NCI-H2081 treated with DMSO at 0.1 percent for 48 hours (cell line): ENCODE data around the gene KPNA3.

Source experiments
- DNase-seq: peaks from one replicate; lab custom pipeline; 2025; lab: John Stamatoyannopoulos, UW

Gene KPNA3

GRCh38 chr13:49678191-49678914 lies 114.1 kb downstream of the KPNA3 start:
- no peak for DNase-seq

DNA sequence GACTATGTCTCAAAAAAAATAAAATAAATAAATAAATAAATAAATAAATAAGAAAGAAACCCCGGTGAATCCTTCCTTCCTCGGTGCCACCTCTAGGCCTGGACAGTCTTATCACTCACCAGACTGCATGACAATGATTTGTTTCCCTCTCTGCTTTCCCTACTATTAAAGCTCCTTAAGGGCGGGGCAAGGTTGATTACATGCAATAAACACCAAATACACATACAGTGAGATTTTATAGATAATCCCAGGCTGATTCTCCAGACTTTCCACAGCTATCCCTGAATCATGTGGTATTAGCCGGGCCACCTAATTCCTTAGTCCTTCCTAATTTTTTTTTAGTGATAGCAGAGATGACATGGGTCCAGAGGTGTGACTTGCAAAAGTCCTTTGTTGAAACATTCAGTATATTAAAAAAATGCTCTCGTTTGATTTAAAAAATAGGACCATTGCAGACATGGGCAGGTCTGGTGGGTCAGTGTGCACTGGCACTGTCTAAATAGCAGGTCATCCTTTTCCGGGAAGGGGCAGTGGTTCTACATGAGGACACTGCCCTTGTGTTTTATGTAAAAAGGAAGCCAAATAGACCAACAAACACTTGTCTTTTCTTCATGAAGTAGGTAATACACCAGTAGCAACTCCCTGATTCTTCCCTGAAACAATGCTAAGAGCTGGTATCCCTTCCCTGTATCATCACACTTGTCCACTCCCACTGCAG lies 115.7 kb downstream of the KPNA3 start:
- DNase-seq, result no peak

DNA sequence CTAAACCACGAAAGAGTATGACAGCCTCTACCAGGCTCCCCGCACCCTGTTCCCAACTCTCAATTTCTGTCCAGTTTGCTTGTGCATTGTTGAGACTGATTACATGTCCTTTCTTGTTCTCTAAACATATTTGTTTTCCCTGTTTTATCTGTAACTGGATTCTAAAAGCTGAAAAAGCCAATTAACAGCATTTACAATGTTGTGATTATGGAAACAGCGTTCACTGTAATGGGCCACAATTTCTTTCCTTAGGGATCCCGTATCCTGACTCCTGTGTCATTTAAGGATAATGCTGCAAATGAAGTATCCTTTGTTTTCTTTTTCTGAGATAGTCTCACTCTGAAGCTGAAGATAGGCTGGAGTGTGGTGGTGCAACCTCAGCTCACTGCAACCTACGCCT lies 121.7 kb downstream of the KPNA3 start:
- DNase-seq, result no peak

DNA sequence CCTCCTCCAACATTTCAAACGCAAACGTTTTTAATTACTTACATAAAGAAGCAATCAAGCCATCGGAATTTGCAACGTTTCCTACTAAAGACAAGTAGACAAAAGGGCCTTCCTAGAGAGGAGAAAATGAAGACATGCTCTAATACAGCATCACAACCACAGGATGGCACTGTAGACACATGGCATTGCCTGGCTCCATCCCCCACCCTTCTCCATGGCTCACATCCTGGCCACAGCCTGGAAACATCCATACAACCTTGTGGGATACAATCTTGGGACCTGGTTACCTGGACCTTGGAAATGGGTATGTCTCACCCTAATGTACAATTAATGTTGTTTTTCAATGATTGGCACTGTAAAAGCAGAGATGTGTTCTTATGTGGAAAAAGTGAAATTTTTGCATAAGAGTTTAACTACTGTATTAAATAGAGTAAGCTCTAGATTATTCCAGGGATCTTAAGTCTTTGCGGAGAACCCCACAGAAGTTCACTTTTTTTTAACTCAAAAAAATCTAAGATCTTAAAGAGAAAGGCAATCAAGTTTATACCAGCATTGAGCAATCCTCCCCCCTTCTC lies 122.7 kb downstream of the KPNA3 start:
- DNase-seq, result no peak

GRCh38 chr13:49667773-49668172 lies 124.7 kb downstream of the KPNA3 start:
- DNase-seq, result no peak

DNA sequence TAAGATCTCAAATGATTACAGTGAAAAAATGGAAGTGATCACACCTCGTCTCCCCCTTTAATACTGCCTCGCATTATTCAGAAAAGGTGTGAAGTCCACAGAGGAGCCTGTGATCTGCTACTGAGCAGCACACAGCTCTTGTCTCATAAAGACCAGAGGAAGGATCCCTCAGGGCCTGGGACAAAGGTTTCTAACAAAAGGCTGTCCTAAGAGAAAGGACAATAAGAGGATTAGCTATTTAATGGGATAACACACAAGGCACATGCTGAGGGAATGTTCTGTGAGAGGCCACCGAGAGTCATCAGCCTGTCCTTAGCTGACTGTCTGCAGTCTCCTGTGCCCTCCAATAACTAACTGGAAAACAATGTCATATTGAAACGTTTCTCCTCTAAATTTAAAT lies 127.9 kb downstream of the KPNA3 start:
- DNase-seq, result no peak

- no peak for DNase-seq
Observed at GRCh38 chr13:49657241-49657641, 135.2 kb downstream of the KPNA3 start.

DNA sequence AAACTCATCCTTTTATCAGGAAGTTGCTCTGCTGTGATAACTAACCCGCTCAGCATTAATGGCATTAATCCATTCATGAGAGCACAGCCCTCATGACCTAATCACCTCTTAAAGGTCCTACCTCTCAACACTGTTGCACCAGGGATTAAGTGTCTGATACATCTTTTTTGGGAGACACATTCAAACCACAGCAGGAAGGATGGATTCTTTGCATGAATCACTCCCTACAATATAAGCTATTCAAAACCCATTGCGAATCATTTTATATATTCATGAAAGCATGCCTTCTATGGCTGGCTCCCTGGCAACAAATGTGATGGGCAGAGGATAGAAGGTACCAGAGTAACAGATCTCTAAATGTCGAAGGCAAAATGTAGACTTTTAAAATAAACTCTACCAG lies 136.6 kb downstream of the KPNA3 start:
- no peak for DNase-seq

DNA sequence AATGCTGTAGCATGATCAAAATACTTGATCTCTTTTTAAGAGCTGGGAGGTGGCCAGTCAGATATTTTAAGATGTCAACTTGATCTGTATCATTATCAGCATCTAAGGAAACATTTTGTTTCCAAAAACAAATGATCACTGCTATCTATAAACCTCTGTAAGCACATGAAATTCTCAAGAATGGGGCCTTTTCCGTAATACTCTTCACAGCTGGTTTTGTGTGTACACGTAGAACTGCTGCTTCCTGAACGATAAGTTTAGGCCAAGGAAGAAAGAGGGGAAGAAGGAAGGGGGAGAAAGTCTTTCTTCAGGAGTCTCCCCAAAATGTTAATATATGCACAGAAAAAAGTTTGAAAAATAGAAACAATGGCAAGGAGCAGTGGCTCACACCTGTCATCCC lies 138.5 kb downstream of the KPNA3 start:
- no peak for DNase-seq

DNA sequence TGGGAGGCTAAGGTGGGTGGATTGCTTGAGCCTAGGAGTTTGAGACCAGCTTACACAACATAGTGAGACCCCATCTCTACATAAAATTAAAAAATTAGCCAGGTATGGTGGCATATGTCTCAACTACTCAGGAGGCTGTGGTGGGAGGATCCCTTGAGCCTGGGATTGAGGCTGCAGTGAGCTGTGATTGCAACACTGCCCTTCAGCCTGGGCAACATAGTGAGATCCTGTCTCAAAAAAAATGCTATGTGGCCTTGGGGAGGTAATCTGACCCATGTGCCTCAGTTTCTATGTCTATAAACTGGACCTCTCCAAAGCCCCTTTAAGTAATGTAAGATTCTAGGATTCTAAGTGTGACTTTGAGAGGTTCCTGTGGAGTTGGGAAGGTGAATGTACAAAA lies 139.0 kb downstream of the KPNA3 start:
- DNase-seq, result no peak

DNA sequence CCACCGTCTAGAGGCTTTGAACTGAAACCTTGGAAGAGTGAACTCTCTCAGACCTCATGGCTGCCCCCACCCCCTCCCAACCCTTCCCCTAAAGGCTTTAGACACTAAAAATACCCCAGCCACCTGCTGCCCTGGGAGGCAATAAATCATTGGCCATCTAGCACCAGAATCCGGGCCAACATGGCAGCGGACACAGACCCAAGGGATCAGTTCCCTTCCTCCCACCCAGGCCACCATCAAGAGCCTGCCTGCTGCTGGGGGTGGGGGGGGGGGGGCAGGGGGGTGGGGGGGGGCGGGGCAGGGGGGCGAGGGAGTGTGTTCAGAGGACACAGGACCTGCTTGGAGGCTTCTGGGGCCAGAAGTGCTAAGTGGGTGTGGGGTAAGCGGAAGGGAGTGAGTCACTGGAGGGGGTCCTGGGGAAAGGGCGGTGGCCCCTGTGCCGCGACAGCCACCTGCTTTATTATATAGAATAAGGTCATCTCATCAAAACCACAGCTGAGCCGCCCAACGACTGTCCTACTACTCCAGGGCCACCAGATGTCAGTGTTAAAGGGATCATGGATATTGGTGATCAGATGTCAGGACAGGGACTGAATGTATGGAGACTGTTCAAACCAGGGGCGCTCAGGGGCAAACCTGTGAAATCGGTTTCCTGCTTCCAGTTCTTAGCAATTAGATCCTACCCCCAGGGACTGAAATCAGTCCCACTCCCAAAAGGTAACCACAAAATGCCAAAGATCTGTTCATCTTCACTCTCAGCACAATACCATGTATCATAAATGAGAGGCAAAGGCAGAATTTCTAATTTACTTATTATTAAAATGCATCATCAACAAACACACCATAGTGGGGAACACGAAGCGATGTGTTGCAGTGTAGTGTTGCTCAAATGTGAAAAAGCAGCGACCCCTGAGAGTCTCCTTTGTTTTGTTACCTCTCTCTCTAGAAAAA lies 139.9 kb downstream of the KPNA3 start:
- no peak for DNase-seq

DNA sequence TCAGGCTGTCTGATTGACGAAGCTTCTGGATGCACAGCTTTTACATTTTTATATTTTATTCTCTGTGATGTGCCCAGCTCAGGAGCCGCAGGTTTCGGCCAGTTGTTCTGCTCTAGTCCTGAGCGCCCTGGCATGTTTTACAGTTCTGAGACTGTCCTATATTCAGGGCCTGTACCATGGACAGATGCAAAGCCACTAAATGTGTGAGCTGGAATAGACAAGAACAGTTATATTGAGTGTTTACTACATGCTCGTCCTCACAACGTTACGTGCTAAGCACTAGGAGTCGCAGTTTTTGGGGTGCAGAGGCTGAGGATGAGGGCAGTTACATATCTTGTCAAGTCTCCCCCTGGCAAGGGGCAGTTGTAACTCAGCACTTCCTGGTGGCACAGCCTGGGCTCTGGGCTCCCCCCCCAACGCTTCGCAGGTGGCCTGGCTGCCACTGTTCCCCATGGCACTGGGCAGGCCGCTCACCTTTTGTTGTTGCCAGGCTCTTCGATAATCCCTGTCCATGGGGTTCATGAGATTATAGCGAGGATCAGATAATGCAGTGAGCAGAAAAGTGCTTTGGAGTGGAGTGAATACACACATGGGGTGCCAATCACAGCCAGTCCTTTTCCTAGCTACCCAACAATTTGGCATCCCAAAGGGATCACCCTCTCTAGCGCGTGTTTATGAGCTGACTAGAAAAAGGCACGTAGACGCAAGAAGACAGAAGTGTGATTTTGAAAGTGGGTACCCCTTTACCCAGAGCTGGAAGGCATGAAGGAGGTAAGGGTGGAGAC lies 140.7 kb downstream of the KPNA3 start:
- DNase-seq, result no peak

DNA sequence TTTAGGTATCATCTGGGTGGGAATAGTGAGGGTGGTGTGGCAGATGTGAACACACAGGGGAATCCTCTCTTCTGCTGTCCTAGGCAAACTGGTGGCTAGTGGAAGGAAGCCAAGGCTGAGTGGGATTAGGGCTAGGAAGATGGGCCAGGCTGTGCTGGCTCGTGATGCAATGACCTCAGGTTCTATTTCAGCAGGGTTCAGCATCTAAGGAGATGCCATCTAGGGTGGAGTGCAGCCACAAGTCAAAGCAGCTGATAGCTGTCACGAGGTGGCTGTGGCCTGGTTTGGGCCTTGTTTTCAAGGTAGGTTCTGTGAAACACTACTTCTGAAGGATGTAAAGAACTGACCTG lies 142.5 kb downstream of the KPNA3 start:
- no peak for DNase-seq
